WTC11 (cell line): ENCODE results near the gene NOL9.

Experiments used
- CREB1 ChIP-seq: sonication (generic); formaldehyde crosslinking; IDR thresholded peaks from 2 replicates; pipeline ENCODE4 v1.8.0; 2023; ENCODE audit warnings: mild to moderate bottlenecking, missing genetic modification reagents
- CTCF ChIP-seq: fragments of 200-600 bp; IDR thresholded peaks from 2 replicates; pipeline ENCODE4 v1.8.0; 2022; ENCODE audit warnings: antibody characterized with exemption
- IRF1 ChIP-seq: sonication (generic); formaldehyde crosslinking; IDR thresholded peaks from 2 replicates; pipeline ENCODE4 v1.8.0; 2023; ENCODE audit warnings: missing genetic modification reagents
- MAX ChIP-seq: sonication (generic); formaldehyde crosslinking; IDR thresholded peaks from 2 replicates; pipeline ENCODE4 v1.8.0; 2022; ENCODE audit warnings: mild to moderate bottlenecking, missing genetic modification reagents
- NFATC4 ChIP-seq: fragments of 250-450 bp; sonication (Bioruptor Pico); IDR thresholded peaks from 2 replicates; pipeline ENCODE4 v1.9.0; 2021; ENCODE audit warnings: mild to moderate bottlenecking
- NR3C1 ChIP-seq: sonication (generic); formaldehyde crosslinking; conservative IDR thresholded peaks from 2 replicates; pipeline ENCODE4 v1.8.1; 2023; ENCODE audit warnings: low read depth, mild to moderate bottlenecking, missing genetic modification reagents
- STAT6 ChIP-seq: sonication (generic); formaldehyde crosslinking; conservative IDR thresholded peaks from 2 replicates; pipeline ENCODE4 v1.8.1; 2023; ENCODE audit warnings: mild to moderate bottlenecking, low read depth, missing genetic modification reagents, moderate library complexity
- TEAD1 ChIP-seq: sonication (generic); formaldehyde crosslinking; IDR thresholded peaks from 2 replicates; pipeline ENCODE4 v1.8.0; 2022; ENCODE audit warnings: mild to moderate bottlenecking, missing genetic modification reagents
- TF ChIP-seq, protein P1 (sequence below): sonication (generic); formaldehyde crosslinking; IDR thresholded peaks from 2 replicates; pipeline ENCODE4 v1.8.1; 2022; ENCODE audit warnings: mild to moderate bottlenecking, missing genetic modification reagents, moderate library complexity, borderline replicate concordance
- TF ChIP-seq, protein P2 (sequence below): sonication (generic); formaldehyde crosslinking; IDR thresholded peaks from 2 replicates; pipeline ENCODE4 v1.8.1; 2022; ENCODE audit warnings: low read depth, missing genetic modification reagents, borderline replicate concordance

DNA sequence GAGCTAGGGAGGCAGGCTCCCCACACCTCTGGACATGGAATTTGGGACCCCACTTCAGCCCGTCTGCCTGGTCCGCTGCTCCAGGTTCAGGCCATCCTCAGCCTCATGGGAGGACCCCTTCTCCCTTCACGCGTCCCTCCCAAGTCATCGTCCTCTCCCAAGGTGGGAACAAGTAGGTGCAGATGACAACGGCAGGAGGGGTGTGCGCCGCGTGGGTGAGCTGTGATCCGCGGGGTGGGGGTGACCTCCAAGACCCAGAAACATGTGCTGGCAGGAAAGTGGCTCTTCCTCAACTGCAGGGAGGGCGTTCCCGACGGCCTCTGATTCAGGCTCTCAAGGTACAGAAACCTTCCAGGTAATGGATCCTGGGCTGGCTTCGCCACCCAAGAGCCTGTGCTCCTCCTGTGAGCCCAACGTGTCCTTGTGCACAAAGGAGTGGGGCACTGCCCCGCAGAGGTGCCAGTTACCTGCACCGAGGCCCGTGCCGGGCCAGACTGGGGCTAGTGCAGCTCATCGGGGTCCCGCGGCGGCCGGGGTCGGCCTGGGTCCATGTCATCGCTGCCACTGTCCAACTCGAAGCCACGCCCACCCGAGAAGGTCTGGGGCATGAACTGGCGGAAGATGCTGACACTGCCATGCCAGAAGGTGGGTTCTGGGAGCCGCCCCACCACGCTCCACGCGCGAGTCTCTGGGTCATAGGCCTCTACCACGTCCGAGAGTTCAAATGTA lies 38.7 kb upstream of the NOL9 start:
- TF ChIP-seq CTCF (no peak), STAT6 (no peak), MAX (CRISPR knock-in tag) (no peak), NFATC4 (CRISPR knock-in tag) (no peak), NR3C1 (no peak), TEAD1 (no peak), IRF1 (CRISPR knock-in tag) (no peak), CREB1 (CRISPR knock-in tag) (no peak)
- TF ChIP-seq, protein P1, sequence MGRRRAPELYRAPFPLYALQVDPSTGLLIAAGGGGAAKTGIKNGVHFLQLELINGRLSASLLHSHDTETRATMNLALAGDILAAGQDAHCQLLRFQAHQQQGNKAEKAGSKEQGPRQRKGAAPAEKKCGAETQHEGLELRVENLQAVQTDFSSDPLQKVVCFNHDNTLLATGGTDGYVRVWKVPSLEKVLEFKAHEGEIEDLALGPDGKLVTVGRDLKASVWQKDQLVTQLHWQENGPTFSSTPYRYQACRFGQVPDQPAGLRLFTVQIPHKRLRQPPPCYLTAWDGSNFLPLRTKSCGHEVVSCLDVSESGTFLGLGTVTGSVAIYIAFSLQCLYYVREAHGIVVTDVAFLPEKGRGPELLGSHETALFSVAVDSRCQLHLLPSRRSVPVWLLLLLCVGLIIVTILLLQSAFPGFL: no peak
- TF ChIP-seq, protein P2, sequence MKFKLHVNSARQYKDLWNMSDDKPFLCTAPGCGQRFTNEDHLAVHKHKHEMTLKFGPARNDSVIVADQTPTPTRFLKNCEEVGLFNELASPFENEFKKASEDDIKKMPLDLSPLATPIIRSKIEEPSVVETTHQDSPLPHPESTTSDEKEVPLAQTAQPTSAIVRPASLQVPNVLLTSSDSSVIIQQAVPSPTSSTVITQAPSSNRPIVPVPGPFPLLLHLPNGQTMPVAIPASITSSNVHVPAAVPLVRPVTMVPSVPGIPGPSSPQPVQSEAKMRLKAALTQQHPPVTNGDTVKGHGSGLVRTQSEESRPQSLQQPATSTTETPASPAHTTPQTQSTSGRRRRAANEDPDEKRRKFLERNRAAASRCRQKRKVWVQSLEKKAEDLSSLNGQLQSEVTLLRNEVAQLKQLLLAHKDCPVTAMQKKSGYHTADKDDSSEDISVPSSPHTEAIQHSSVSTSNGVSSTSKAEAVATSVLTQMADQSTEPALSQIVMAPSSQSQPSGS (CRISPR knock-in tag): no peak
